HEK293 (cell line): ENCODE measurements around the gene EGFLAM.

ENCODE experiments used
- CTCF ChIA-PET: fragments of 350-600 bp; formaldehyde crosslinking; extraction: SDS; loops from one replicate; lab custom pipeline; 2021; ENCODE audit warnings: antibody characterized with exemption; lab: Yijun Ruan, JAX
- POLR2A ChIA-PET: fragments of 300-600 bp; formaldehyde crosslinking; extraction: SDS; loops from one replicate; lab custom pipeline; 2020; ENCODE audit warnings: antibody characterized with exemption, inconsistent platforms; lab: Yijun Ruan, JAX
- H3K27ac ChIP-seq: fragments of 200-500 bp; sonication (Bioruptor generic); 2 replicates; pipeline ENCODE4 v1.5.1; 2014; ENCODE audit warnings: low read depth, low read length, control low read depth, inconsistent platforms; ENCODE audit errors: extremely low read depth
- H3K36me3 ChIP-seq, 2 experiments: fragments of 200-500 bp in 1 of 2; sonication (Bioruptor generic) in 1 of 2; 1 replicate in 1 of 2; 2 replicates in 1 of 2; pipeline ENCODE4 v1.5.1; 2014 to 2017; ENCODE audit warnings: inconsistent platforms in 2 of 2, low read length in 2 of 2; ENCODE audit not compliant: control insufficient read depth in 2 of 2, insufficient read depth in 1 of 2
- H3K4me1 ChIP-seq: fragments of 200-500 bp; sonication (Bioruptor generic); 2 replicates; pipeline ENCODE4 v1.5.1; 2014; ENCODE audit warnings: mild to moderate bottlenecking, low read length, inconsistent platforms; ENCODE audit not compliant: control insufficient read depth, insufficient read depth
- H3K4me3 ChIP-seq: 2 replicates; pipeline ENCODE4 v1.5.1; 2011; ENCODE audit warnings: low read depth, mild to moderate bottlenecking, control low read depth, low read length, moderate library complexity
- H3K9me3 ChIP-seq: fragments of 200-500 bp; sonication (Bioruptor generic); 2 replicates; pipeline ENCODE4 v1.5.1; 2014; ENCODE audit warnings: low read depth, low read length, inconsistent platforms; ENCODE audit not compliant: control insufficient read depth, insufficient read depth
- GLIS1 ChIP-seq: fragments of 450-650 bp; formaldehyde crosslinking; IDR thresholded peaks from 2 replicates; pipeline ENCODE4 v1.5.1; 2016; ENCODE audit warnings: missing biosample characterization, missing genetic modification characterization
- PRDM1 ChIP-seq: fragments of 450-650 bp; formaldehyde crosslinking; IDR thresholded peaks from 2 replicates; pipeline ENCODE4; 2016; ENCODE audit warnings: missing biosample characterization, missing genetic modification characterization
- RBAK ChIP-seq: fragments of 450-650 bp; formaldehyde crosslinking; IDR thresholded peaks from 2 replicates; pipeline ENCODE4 v1.5.1; 2016; ENCODE audit warnings: missing biosample characterization, missing genetic modification characterization
- SALL2 ChIP-seq: fragments of 450-650 bp; formaldehyde crosslinking; IDR thresholded peaks from 2 replicates; pipeline ENCODE4 v1.5.0; 2017; ENCODE audit warnings: missing biosample characterization, mild to moderate bottlenecking, missing genetic modification characterization, borderline replicate concordance
- SCRT2 ChIP-seq: fragments of 450-650 bp; formaldehyde crosslinking; IDR thresholded peaks from 2 replicates; pipeline ENCODE4 v1.5.1; 2016; ENCODE audit warnings: missing biosample characterization, missing genetic modification characterization
- SP3 ChIP-seq: fragments of 450-650 bp; formaldehyde crosslinking; IDR thresholded peaks from 2 replicates; pipeline ENCODE4 v1.5.1; 2016; ENCODE audit warnings: missing biosample characterization, missing genetic modification characterization
- ZNF114 ChIP-seq: fragments of 450-650 bp; formaldehyde crosslinking; IDR thresholded peaks from 2 replicates; pipeline ENCODE4 v1.5.0; 2017; ENCODE audit warnings: missing biosample characterization, missing genetic modification characterization
- ZNF132 ChIP-seq: fragments of 450-650 bp; formaldehyde crosslinking; IDR thresholded peaks from 2 replicates; pipeline ENCODE4 v1.5.1; 2017; ENCODE audit warnings: missing biosample characterization, missing genetic modification characterization, borderline replicate concordance
- ZNF2 ChIP-seq: fragments of 450-650 bp; formaldehyde crosslinking; IDR thresholded peaks from 2 replicates; pipeline ENCODE4 v1.5.1; 2016; ENCODE audit warnings: missing biosample characterization, missing genetic modification characterization
- ZNF239 ChIP-seq: fragments of 450-650 bp; formaldehyde crosslinking; IDR thresholded peaks from 2 replicates; pipeline ENCODE4 v1.5.1; 2016; ENCODE audit warnings: missing biosample characterization, missing genetic modification characterization
- ZNF311 ChIP-seq: fragments of 450-650 bp; formaldehyde crosslinking; IDR thresholded peaks from 2 replicates; pipeline ENCODE4 v1.5.1; 2017; ENCODE audit warnings: missing biosample characterization, missing genetic modification characterization, borderline replicate concordance
- ZNF324 ChIP-seq: fragments of 450-650 bp; formaldehyde crosslinking; IDR thresholded peaks from 2 replicates; pipeline ENCODE4 v1.5.1; 2016; ENCODE audit warnings: missing biosample characterization, missing genetic modification characterization
- ZNF341 ChIP-seq: fragments of 450-650 bp; formaldehyde crosslinking; IDR thresholded peaks from 2 replicates; pipeline ENCODE4; 2016; ENCODE audit warnings: low read depth, missing biosample characterization, missing genetic modification characterization
- ZNF501 ChIP-seq: fragments of 450-650 bp; formaldehyde crosslinking; IDR thresholded peaks from 2 replicates; pipeline ENCODE4 v1.5.1; 2016; ENCODE audit warnings: missing biosample characterization, missing genetic modification characterization
- ZNF558 ChIP-seq: fragments of 450-650 bp; formaldehyde crosslinking; IDR thresholded peaks from 2 replicates; pipeline ENCODE4 v1.5.1; 2016; ENCODE audit warnings: missing biosample characterization, missing genetic modification characterization
- ZNF560 ChIP-seq: fragments of 450-650 bp; formaldehyde crosslinking; IDR thresholded peaks from 2 replicates; pipeline ENCODE4 v1.5.1; 2017; ENCODE audit warnings: missing biosample characterization, missing genetic modification characterization, borderline replicate concordance
- ZNF623 ChIP-seq: fragments of 450-650 bp; formaldehyde crosslinking; IDR thresholded peaks from 2 replicates; pipeline ENCODE4 v1.5.1; 2016; ENCODE audit warnings: missing biosample characterization, missing genetic modification characterization
- ZNF629 ChIP-seq: fragments of 450-650 bp; formaldehyde crosslinking; IDR thresholded peaks from 2 replicates; pipeline ENCODE4 v1.5.1; 2017; ENCODE audit warnings: missing biosample characterization, missing genetic modification characterization
- ZNF777 ChIP-seq: fragments of 450-650 bp; formaldehyde crosslinking; IDR thresholded peaks from 2 replicates; pipeline ENCODE4 v1.5.1; 2017; ENCODE audit warnings: missing biosample characterization, missing genetic modification characterization, borderline replicate concordance
- ZNF837 ChIP-seq: fragments of 450-650 bp; formaldehyde crosslinking; IDR thresholded peaks from 2 replicates; pipeline ENCODE4 v1.5.1; 2016; ENCODE audit warnings: missing biosample characterization, missing genetic modification characterization
- ZXDB ChIP-seq: fragments of 450-650 bp; formaldehyde crosslinking; IDR thresholded peaks from 2 replicates; pipeline ENCODE4 v1.5.1; 2016; ENCODE audit warnings: missing biosample characterization, missing genetic modification characterization
- TF ChIP-seq, protein P1 (sequence below): fragments of 450-650 bp; formaldehyde crosslinking; IDR thresholded peaks from 2 replicates; pipeline ENCODE4 v1.5.1; 2017; ENCODE audit warnings: missing biosample characterization, missing genetic modification characterization
- TF ChIP-seq, protein P2 (sequence below): fragments of 450-650 bp; formaldehyde crosslinking; IDR thresholded peaks from 2 replicates; pipeline ENCODE4 v1.5.1; 2016; ENCODE audit warnings: missing biosample characterization, missing genetic modification characterization
- TF ChIP-seq, protein P3 (sequence below): fragments of 450-650 bp; formaldehyde crosslinking; IDR thresholded peaks from 2 replicates; pipeline ENCODE4 v1.5.1; 2016; ENCODE audit warnings: missing biosample characterization, missing genetic modification characterization
- TF ChIP-seq, protein P4 (sequence below): fragments of 450-650 bp; formaldehyde crosslinking; IDR thresholded peaks from 2 replicates; pipeline ENCODE4 v1.5.1; 2016; ENCODE audit warnings: missing biosample characterization, missing genetic modification characterization
- TF ChIP-seq, protein P5 (sequence below): fragments of 450-650 bp; formaldehyde crosslinking; IDR thresholded peaks from 2 replicates; pipeline ENCODE4 v1.5.0; 2017; ENCODE audit warnings: missing biosample characterization, missing genetic modification characterization, borderline replicate concordance

Gene EGFLAM

DNA sequence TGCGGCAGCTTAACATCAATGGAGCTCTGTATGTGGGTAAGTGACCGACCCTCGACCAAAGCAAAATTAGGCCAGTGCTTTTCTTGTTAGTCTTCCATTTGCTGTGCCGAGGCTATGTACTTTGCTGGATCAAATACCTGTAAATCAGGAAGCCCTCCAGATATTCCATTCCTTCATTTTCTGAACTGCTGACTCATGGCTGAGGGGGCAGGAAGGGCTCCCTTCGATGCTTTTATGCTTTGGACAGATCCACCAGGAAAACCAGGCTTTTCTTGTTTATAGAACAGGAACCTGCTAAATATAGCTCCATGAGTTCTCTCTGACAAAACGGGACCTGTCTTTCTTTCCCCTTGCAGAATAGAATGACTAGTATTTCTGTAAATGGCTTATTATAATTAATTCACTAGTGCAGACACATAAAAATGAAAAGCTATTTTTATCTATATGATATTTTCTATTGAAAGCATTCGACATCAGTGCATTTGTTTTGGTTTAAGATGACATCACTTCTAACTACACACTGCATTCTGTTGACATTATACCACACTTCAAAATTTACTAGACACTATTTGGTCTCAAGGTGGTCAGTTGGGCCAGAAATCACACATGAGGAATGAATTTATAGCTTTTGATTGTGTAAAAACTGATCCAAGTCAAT is 204.7 kb downstream of the EGFLAM start (continued):
- TF ChIP-seq, protein P1, sequence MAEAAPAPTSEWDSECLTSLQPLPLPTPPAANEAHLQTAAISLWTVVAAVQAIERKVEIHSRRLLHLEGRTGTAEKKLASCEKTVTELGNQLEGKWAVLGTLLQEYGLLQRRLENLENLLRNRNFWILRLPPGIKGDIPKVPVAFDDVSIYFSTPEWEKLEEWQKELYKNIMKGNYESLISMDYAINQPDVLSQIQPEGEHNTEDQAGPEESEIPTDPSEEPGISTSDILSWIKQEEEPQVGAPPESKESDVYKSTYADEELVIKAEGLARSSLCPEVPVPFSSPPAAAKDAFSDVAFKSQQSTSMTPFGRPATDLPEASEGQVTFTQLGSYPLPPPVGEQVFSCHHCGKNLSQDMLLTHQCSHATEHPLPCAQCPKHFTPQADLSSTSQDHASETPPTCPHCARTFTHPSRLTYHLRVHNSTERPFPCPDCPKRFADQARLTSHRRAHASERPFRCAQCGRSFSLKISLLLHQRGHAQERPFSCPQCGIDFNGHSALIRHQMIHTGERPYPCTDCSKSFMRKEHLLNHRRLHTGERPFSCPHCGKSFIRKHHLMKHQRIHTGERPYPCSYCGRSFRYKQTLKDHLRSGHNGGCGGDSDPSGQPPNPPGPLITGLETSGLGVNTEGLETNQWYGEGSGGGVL (tag by site-specific recombination): no peak
- TF ChIP-seq, protein P2, sequence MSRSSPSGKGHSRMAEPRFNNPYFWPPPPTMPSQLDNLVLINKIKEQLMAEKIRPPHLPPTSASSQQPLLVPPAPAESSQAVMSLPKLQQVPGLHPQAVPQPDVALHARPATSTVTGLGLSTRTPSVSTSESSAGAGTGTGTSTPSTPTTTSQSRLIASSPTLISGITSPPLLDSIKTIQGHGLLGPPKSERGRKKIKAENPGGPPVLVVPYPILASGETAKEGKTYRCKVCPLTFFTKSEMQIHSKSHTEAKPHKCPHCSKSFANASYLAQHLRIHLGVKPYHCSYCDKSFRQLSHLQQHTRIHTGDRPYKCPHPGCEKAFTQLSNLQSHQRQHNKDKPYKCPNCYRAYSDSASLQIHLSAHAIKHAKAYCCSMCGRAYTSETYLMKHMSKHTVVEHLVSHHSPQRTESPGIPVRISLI (tag by site-specific recombination): no peak
- no peak for TF ChIP-seq ZNF560 (tag by site-specific recombination)
- TF ChIP-seq GLIS1 (tag by site-specific recombination): no peak
- no peak for TF ChIP-seq ZNF501 (tag by site-specific recombination)
- TF ChIP-seq ZNF558 (tag by site-specific recombination): no peak
- TF ChIP-seq ZNF324 (tag by site-specific recombination): no peak
- no peak for TF ChIP-seq RBAK (tag by site-specific recombination)
- peak; percentile 80; the same call in 1 of the 2 replicates for TF ChIP-seq ZNF239 (tag by site-specific recombination)
- TF ChIP-seq, protein P3, sequence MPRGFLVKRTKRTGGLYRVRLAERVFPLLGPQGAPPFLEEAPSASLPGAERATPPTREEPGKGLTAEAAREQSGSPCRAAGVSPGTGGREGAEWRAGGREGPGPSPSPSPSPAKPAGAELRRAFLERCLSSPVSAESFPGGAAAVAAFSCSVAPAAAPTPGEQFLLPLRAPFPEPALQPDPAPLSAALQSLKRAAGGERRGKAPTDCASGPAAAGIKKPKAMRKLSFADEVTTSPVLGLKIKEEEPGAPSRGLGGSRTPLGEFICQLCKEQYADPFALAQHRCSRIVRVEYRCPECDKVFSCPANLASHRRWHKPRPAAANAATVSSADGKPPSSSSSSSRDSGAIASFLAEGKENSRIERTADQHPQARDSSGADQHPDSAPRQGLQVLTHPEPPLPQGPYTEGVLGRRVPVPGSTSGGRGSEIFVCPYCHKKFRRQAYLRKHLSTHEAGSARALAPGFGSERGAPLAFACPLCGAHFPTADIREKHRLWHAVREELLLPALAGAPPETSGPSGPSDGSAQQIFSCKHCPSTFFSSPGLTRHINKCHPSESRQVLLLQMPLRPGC: no peak
- no peak for TF ChIP-seq ZNF132 (tag by site-specific recombination)
- TF ChIP-seq ZNF777 (tag by site-specific recombination): no peak
- TF ChIP-seq ZNF837 (tag by site-specific recombination): no peak
- no peak for TF ChIP-seq SALL2
- peak; percentile 31; the same call in 1 of the 2 replicates for TF ChIP-seq ZNF629 (tag by site-specific recombination)

DNA sequence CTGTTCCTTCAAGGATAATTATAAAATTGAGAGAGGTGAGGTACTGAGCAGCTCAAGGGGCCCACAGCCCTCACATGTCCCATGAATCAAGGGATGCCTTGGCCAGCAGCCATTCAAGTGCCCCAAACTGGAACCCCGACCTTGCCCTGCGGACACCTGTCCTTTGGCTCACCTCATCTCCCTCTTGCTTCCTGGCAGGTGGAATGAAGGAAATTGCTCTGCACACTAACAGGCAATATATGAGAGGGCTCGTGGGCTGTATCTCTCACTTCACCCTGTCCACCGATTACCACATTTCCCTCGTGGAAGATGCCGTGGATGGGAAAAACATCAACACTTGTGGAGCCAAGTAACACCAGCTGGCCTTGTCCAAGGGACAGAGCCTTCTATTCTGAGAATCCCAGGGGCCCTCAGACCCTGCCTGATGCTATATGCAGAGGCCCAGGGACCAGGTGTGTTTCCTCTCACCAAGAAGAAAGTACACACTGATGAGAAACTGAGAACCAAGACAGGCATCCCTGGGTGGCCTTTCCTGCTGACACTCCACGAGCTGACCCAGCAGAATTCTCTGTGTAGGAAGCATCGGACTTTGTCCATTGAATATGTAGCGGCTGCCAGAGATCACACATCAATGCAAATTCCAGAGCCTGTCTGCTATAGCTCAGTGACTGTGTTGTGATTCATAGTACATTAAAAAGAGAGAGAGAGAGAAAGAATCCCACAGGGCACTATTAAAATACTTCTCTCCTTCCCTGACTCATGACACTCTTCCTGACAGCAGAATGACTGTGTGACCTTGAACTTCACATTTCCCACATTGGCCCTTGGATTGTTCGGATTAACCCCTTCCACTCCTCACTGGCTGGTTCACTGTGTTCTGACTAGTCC is 205.5 kb downstream of the EGFLAM start:
- ChIA-PET POLR2A (interaction anchor here (1.6 kb wide), 1 partner anchor 22 kb away, joined by 4 read pairs; no protein-coding TSS in a partner anchor), CTCF (interaction anchor here (0.6 to 2.9 kb wide), 13 partner anchors 16 to 456 kb away, joined by 3 to 23 read pairs (median 3); no protein-coding TSS in a partner anchor)
- no peak overlapping the region for H3K27ac ChIP-seq
- TF ChIP-seq ZNF623: no peak
- no peak for TF ChIP-seq ZNF341 (tag by site-specific recombination)
- no peak for TF ChIP-seq ZNF2 (tag by site-specific recombination)
- TF ChIP-seq ZXDB (tag by site-specific recombination): no peak
- no peak for TF ChIP-seq ZNF311 (tag by site-specific recombination)
- TF ChIP-seq ZNF114 (tag by site-specific recombination): no peak
- TF ChIP-seq, protein P4, sequence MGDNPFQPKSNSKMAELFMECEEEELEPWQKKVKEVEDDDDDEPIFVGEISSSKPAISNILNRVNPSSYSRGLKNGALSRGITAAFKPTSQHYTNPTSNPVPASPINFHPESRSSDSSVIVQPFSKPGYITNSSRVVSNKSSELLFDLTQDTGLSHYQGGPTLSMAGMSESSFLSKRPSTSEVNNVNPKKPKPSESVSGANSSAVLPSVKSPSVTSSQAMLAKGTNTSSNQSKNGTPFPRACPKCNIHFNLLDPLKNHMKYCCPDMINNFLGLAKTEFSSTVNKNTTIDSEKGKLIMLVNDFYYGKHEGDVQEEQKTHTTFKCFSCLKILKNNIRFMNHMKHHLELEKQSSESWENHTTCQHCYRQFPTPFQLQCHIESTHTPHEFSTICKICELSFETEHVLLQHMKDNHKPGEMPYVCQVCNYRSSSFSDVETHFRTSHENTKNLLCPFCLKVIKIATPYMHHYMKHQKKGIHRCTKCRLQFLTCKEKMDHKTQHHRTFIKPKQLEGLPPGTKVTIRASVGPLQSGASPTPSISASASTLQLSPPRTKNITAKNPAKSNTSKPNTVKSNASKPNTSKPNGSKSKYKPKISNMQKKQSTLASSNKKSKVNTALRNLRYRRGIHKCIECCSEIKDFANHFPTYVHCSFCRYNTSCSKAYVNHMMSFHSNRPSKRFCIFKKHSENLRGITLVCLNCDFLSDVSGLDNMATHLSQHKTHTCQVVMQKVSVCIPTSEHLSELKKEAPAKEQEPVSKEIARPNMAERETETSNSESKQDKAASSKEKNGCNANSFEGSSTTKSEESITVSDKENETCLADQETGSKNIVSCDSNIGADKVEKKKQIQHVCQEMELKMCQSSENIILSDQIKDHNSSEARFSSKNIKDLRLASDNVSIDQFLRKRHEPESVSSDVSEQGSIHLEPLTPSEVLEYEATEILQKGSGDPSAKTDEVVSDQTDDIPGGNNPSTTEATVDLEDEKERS (tag by site-specific recombination): no peak
- TF ChIP-seq, protein P5, sequence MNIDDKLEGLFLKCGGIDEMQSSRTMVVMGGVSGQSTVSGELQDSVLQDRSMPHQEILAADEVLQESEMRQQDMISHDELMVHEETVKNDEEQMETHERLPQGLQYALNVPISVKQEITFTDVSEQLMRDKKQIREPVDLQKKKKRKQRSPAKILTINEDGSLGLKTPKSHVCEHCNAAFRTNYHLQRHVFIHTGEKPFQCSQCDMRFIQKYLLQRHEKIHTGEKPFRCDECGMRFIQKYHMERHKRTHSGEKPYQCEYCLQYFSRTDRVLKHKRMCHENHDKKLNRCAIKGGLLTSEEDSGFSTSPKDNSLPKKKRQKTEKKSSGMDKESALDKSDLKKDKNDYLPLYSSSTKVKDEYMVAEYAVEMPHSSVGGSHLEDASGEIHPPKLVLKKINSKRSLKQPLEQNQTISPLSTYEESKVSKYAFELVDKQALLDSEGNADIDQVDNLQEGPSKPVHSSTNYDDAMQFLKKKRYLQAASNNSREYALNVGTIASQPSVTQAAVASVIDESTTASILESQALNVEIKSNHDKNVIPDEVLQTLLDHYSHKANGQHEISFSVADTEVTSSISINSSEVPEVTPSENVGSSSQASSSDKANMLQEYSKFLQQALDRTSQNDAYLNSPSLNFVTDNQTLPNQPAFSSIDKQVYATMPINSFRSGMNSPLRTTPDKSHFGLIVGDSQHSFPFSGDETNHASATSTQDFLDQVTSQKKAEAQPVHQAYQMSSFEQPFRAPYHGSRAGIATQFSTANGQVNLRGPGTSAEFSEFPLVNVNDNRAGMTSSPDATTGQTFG (tag by site-specific recombination): no peak
- peak; percentile 71 for TF ChIP-seq PRDM1 (tag by site-specific recombination)
- no peak for TF ChIP-seq SCRT2 (tag by site-specific recombination)
- TF ChIP-seq SP3 (tag by site-specific recombination): 0 out of 2 replicates have a peak, but pooled peaks have one; percentile 16

More for the DNA sequence above, 205.5 kb downstream of the EGFLAM start:
- Histone ChIP-seq H3K9me3 (no peaks in the 10 kb centered on the region), H3K4me3 (no peak overlapping the region), H3K4me1 (peaks cover 15% of the 10 kb centered on the region), H3K36me3 (no peaks in the 10 kb centered on the region; a peak in 1 of 3 replicates)
